NCI-H524 treated with DMSO at 0.1 percent for 48 hours (cell line): ENCODE results near the gene AKAP13.

Experiments
- DNase-seq: peaks from one replicate; lab custom pipeline; 2025; lab: John Stamatoyannopoulos, UW

AKAP13 gene

DNA sequence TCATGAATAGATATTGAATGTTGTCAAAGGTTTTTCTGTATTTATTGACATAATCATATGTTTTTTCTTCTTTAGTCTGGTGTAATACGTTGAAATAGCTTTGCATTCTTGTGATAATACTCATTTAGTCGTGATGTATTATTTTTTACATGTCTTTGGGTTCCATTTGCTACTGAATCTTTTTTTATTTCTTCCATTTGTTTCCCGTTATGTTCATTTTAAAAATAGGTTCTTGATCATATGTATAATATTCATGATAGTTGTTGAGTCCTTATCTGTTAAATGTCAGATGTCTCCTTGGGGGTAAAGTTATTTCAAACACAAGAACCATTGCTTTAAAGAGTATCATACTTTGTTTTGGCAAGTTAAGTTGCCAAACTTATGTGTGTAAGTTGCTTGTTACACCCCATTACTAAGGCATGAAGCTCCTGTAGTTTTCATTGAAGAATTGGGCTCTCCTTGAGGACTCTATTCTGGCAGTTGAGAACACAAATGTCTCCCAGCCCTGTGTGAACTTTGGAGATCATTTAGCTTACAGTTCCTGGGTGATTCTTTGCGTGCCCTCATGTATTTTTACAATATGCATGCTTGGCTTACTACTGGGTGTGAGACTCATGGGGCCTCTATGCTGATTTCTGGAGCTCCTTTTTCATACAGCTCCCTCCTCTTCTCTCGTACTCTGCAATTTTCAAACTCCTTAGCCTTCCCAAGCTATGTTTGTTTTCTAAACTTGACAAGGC, 8.3 kb downstream of the AKAP13 start:
- DNase-seq: no peak

- DNase-seq: no peak
These were observed 8.9 kb downstream of the AKAP13 start for GRCh38 chr15:85389306-85389650.

DNA sequence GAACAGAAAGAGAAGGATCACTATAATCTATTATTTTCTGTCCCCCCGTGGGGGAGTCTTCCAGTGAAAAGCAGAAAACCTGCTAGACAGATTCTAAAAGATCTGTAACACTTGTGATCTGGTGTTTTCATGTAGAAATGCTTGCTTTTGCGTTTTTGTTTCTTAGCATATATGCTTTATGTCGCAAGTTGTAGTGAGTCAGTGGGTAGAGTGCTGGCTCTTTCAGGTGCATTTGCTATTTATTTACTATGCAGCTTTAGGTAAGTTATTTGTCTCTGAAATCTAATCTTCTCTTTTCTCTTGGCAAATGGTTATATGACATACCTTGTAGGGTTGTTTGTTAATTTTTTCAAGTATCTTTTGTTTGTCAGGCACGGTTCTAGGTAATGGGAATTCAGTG, 9.4 kb downstream of the AKAP13 start:
- DNase-seq: no peak

- no peak for DNase-seq
These were observed 12.8 kb downstream of the AKAP13 start for GRCh38 chr15:85393210-85393609.

DNA sequence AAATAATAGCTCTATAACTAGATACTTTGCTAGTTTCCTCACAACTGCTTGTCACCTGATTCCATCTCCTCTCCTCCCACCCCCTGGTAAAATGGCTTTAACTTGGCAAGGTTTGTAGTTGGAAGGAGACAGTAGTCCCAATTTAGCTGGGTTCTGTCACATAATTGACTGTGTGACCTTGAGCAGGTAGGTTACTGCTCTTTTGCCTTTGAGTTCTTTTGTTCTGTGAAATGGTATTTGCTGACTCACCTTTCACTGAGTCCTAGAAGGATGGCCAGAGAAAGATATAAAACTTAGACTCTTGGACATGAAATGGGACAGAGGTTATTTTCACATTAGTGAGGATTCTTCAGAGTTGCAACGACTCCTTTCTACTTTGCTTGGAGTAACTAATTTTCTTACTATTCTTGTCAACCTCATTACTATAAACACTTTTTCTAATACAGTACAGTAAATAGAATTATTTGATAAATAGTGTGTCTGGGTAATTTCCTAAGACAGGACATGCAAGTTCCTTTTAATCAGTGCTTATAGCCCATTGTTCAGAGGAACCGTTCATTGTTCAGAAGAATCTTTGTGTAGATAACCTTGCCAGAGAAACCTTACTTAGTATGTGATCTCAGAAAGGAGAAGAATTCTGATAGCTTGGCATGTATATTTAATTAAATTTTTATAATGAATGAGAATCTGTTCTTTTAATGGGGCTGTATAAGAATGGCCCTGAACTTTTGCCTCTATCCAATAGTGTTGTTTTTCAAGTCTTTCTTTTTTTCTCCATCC, 14.3 kb downstream of the AKAP13 start:
- DNase-seq: no peak

DNA sequence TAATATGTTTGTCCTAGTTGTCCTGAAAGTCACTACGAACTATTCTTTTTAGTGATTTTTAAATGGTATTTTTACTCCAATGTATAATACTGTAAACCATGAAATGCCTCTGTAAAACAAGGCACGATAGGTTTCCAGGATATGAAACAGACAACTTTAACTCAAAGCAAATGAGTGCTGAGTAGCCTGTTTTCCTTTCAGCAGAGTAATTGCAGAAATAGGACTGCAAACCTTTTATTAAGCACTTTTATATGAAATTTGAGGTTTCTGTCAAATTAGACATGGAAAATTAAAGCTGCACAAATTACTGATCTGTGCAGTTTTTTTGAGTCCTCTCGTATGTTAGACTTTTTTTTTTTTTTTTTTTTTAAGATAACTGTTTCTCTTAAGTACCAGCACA, 16.2 kb downstream of the AKAP13 start:
- no peak for DNase-seq

DNA sequence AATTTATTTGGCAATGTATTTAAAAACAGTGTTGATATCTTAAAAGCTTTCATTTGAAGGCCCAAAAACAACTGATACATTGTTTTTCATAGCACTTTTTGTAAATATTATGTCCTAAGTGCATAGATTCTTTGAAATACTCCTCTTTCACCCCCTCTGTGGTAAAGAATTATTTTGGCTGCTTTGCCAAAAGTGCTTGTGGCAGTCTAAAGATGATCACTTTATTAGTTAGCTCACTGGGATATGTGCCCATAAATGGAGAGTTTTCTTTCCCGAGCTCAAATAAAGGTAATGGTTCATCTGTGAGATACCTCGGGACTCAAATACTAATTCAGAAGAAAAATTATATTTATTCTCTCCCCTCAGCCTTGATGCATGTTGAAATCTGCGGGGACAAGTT, 16.7 kb downstream of the AKAP13 start:
- no peak for DNase-seq

DNA sequence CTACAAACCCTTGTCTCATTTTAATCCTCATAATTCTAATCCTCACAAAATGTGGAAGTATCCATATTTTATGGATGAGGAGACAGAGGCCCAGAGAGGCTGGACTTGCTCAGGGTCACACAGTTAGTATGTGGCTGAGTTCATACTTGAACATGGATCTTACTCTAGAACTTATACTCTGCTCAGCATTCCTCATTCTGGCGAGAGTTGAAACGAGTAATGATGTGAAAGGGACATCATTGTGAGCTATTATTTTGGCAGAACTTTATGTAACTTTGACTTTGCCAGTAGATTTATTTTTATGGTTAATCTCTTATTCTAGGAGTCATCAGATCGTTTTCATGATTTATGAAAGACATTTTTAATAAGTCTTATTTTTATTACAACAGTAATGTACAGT, 17.5 kb downstream of the AKAP13 start:
- no peak for DNase-seq

GRCh38 chr15:85398822-85399221, 18.4 kb downstream of the AKAP13 start:
- no peak for DNase-seq

DNA sequence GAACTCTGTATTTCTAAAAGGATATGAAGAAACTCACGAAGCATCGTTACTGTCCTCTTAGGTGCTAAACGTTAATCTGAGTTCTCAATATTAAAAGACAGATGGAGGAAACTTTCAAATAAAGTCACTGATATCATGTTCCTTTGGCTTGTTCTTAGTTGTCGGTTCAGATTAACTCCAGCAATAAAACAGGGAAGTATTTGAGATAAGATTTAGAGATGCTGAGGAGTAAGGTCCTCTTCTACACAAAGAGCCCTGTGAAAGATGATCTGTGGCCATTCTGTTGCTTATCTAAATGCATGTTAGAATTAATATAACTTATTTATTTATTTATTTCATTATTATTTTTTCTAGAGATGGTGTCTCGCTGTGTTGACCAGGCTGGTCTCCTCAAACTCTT, 19.2 kb downstream of the AKAP13 start:
- DNase-seq: no peak

GRCh38 chr15:85400606-85401005, 20.2 kb downstream of the AKAP13 start:
- no peak for DNase-seq

- DNase-seq: no peak
These were observed 20.8 kb downstream of the AKAP13 start for GRCh38 chr15:85401108-85401774.

DNA sequence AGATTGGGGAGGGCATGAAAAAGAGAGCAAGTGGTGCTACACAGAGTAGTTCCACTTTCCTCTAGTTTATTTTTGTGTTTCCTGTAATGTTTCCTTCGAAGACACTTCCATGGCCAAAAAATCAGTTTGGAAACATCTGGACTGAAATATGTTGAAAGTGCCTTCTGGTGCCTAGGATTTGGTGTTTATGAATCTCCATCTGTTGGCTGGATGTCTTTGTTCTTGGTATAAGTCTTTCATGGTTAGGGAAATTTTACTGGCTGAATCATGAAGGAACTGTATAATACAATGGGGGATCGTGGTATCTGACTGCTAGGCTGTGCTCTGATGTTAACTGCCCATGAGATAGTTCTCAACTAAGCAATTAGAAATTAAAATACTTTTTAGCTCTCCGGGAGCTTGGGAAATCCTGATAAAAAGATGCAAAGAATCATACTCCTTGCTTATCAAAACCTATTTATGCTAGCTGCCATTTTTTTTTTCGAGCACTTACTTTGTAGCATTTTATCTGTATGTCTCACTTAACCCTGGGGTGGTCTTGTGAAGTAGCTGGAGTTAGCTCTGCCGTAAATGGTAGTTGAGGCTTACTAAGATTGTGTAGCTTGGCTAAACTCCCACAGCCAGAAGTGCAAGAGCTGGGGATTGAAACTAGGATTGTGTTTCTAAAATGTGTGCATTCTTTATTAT, 21.9 kb downstream of the AKAP13 start:
- no peak for DNase-seq

DNA sequence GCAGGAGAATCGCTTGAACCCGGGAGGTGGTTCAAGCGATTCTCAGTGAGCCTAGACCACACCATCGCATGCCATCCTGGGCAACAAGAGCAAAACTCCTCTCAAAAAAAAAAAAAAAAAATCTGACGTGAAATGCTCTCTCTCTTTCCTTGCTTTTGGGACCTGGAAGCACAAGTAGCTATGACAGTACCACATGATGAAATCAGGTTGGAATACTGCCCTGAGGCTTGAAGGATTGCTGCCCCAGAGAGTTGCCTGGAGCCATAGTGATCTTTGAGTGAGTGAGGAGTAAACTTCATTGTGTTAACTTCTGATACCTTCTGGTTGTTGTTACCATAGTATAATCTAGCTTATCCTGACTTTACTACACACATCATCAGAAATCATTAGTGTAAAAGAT, 23.3 kb downstream of the AKAP13 start:
- DNase-seq: no peak

GRCh38 chr15:85404176-85404917, 23.9 kb downstream of the AKAP13 start:
- no peak for DNase-seq

DNA sequence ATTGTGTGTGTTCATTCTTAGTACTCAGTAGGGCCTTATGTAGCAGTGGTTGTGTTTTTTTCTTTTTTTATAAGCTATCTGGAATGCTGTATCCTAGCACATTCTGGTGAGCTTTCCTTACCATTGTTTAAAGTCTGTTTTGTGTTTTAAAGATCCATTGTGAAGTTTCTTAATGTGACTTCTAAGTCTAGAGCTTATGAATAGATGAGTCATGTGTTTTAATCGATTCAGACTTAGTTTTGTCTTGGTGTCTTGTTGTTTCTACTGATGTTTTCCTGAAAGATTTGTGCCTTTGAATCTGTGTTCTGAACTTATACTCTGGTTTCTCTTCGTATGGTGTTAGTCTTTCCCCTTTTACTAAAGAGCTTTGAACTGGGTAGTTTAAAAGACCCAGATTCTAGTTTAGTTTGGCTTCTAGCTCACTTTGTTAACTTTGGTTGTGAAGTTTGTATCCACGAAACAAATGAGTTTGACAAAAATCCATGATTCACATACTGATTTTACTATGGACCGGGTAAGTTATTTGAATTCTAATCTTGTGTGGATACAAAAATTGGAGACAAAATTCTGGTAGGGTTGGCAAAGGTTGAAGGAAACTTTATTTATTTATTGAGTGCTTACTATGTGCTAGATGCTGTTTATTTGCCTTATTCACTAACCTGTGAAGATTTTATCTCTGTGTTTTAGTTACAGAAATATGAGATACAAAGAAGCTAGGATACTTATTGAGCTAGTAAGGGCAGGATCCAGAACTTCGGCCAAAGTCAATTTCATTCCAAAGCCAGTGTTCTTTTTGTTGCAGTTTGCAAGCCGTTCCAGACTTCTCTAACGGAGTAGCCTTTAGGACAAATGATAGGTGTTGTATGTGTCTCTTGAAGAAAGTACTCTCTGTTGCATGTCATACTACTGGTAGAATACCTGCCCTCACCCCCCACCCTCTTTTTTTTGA, 24.8 kb downstream of the AKAP13 start:
- DNase-seq: no peak

- no peak for DNase-seq
These were observed 26.5 kb downstream of the AKAP13 start for GRCh38 chr15:85406916-85407315.

DNA sequence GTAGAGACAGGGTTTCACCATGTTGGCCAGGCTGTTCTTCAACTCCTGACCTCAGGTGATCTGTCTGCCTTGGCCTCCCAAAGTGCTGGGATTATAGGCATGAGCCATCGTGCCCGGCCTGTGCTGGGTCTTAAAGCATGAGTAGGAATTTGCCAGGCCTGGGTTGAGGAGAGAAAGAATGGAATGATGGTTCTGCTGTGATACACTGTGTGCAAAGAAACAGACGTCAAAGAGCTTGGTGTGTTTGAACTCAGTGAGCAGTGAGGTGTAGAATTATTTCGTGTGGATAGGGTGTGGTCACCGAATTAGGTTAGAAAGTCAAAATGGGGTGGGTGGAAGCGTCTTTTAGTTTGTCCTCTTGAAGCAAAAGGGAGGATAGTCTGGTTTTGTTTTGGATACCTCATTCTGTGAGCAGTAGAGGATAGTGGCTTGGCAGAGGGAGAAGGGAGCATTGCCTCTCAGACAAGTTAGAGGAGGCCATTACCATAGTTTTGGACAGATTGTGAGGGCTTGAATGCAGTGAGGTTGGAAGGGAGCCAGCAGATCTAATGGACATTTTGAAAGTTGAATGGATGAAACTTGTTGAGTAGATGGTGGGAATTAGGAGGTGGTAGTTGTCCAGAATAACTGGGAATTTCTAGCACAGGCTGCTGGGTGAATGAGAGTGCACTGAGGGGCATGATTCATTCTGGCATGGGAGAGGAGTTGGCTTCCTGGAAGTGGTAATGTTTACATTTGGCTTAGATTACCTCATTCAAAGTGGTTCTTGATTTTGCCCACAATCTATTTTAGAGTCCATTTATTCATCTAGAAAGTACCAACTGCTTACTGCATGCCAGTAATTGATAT, 27.2 kb downstream of the AKAP13 start:
- DNase-seq: no peak

- no peak for DNase-seq
These were observed 27.9 kb downstream of the AKAP13 start for GRCh38 chr15:85408270-85408746.

- DNase-seq: no peak
These were observed 31.7 kb downstream of the AKAP13 start for GRCh38 chr15:85412066-85412465.
